ENCODE measurements around the gene DCBLD1.

DNA sequence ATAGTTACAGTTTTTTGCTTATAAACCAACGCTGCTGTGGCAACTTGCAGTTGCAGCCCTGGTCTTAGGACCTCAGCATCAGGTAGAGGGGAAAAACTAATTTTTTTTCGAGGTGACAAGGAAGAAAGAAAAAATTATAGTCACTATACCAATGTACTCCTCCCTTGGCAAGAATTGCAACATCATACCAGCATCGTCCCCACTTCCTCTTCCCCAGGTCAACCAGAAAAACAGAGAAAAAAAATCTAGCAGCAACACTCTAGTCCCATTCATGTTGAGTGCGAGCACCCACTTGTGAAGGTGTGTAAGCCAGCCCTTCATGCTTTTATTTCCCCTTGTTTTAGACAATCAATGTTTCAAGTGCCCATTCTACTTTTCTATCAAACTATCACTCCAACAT lies 13.1 kb upstream of the DCBLD1 start:
- TF ChIP-seq, protein P1, sequence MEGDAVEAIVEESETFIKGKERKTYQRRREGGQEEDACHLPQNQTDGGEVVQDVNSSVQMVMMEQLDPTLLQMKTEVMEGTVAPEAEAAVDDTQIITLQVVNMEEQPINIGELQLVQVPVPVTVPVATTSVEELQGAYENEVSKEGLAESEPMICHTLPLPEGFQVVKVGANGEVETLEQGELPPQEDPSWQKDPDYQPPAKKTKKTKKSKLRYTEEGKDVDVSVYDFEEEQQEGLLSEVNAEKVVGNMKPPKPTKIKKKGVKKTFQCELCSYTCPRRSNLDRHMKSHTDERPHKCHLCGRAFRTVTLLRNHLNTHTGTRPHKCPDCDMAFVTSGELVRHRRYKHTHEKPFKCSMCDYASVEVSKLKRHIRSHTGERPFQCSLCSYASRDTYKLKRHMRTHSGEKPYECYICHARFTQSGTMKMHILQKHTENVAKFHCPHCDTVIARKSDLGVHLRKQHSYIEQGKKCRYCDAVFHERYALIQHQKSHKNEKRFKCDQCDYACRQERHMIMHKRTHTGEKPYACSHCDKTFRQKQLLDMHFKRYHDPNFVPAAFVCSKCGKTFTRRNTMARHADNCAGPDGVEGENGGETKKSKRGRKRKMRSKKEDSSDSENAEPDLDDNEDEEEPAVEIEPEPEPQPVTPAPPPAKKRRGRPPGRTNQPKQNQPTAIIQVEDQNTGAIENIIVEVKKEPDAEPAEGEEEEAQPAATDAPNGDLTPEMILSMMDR (IDR thresholded peaks at IDR 0.05), result no peak
- TF ChIP-seq POLR2A (IDR thresholded peaks at IDR 0.05), result no peak
